DND-41 (cell line): Measurements from ENCODE around the gene BTRC.

Experiments
- EZH2 ChIP-seq: IDR thresholded peaks from 3 replicates; pipeline ENCODE4 v1.6.1; 2012; ENCODE audit warnings: borderline replicate concordance, low read depth, mild to moderate bottlenecking, moderate library complexity, low read length, inconsistent platforms; ENCODE audit not compliant: severe bottlenecking
- TF ChIP-seq, protein P1 (sequence below): IDR thresholded peaks from 2 replicates; pipeline ENCODE4 v1.5.1; 2012; ENCODE audit warnings: borderline replicate concordance, low read length, moderate library complexity, mild to moderate bottlenecking; ENCODE audit not compliant: poor library complexity, severe bottlenecking; ENCODE audit errors: extremely low read depth

GRCh38 chr10:101414034-101414433, 60.1 kb downstream of the BTRC start:
- TF ChIP-seq EZH2 = no peak
- TF ChIP-seq, protein P1, sequence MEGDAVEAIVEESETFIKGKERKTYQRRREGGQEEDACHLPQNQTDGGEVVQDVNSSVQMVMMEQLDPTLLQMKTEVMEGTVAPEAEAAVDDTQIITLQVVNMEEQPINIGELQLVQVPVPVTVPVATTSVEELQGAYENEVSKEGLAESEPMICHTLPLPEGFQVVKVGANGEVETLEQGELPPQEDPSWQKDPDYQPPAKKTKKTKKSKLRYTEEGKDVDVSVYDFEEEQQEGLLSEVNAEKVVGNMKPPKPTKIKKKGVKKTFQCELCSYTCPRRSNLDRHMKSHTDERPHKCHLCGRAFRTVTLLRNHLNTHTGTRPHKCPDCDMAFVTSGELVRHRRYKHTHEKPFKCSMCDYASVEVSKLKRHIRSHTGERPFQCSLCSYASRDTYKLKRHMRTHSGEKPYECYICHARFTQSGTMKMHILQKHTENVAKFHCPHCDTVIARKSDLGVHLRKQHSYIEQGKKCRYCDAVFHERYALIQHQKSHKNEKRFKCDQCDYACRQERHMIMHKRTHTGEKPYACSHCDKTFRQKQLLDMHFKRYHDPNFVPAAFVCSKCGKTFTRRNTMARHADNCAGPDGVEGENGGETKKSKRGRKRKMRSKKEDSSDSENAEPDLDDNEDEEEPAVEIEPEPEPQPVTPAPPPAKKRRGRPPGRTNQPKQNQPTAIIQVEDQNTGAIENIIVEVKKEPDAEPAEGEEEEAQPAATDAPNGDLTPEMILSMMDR = no peak
